CD4-positive, alpha-beta T cell treated with Interleukin-17A for 4 hours (primary cell): ENCODE measurements around the gene ASF1B.
"Not testable (repeated sequence)": the region's sequence is repeated elsewhere in the genome, so short reads cannot be mapped to it uniquely, and the experiment has no call there.

Experiments
- DNase-seq: peaks from one replicate; pipeline ENCODE4 v3.0.0-alpha.2; 2020; ENCODE audit warnings: mixed read lengths

ASF1B gene

DNA sequence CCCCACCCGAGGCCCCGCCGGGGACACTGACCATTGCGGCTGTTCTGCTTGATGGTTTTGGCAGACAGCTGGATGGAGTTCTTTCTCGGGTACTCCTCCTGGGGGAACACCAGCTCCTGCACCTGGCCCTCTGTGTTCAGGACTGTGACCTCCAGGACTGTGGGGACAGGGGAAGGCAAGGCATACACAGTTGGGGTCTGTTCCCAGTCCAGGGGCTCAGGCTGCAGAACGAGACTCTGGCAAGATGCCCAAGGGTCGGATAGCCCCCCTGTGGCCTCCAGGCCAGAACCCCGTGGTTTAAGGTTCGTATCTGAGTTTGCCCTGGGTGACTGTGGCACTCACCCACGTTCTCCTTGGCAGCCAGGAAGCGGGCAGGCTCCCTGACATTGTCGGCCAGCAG is 22.7 kb upstream of the ASF1B start:
- no peak for DNase-seq

DNA sequence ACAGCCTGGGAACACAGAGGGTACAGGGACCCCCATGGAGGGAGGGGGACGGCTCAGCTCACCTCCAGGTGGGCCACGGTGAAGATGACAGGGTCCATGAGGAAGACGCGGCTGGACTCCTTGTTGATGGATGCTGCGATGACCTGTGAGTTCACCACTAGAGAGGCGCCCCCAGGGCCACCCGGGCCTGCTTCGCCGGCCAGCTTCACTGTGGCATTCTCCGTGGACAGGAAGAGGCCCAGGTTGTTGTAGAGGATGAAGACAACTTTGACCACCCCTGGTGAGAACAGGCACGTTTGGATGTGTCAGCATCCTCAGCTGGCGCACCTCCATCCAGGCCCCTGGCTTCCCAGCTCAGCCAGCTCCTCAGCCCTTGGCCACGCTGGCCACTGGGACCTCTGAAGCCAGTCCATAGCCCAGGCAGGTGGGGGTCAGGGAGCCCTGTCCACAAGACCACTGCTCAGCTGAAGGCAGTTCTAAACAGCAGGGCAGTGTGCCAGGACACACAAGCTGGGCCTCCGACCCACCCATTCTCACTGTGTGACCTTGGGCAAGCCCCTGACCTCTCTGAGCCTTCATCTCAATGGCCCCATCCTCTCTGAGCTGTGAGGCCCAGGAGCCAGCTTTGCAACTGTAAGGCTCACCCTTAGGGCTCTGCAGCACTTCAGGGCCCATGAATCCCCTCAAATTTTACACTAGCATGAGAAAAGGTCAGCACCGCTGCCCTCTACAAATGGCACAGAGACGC is 22.1 kb upstream of the ASF1B start:
- DNase-seq, result no peak

DNA sequence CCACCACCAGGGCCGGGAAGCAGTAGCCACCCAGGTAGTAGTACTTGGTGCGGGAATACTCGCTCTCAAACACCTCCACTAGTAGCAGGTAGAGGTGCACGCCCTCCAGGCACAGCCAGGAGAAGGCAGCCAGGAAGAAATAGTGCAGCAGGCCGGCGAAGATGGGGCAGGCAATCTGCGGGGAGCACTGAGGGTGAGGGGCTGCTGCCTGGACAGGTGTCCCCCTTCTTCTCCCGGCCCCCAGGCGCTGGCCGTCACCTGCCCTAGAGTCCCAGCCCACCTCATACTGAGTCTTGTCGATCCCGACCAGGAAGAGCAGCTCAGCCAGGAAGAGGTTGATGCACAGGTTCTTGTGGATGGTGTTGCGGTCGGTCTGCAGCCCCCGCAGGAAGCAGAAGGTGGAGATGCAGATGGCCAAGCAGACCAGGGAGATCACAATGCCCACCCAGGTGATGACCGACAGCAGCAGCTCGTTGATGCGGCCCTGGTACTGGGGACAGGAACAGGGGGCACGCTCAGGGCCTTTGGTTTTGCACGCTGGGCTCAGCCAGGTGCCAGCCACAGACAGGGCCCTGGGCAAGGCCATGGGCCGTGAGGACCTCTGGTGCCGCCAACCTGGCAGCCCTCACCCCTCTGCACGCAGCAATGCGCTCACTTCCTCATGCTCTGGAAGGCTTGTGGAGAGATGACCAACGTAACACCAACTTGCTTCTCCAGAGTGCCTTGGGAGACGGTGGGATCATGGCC is 20.8 kb upstream of the ASF1B start:
- no peak for DNase-seq

DNA sequence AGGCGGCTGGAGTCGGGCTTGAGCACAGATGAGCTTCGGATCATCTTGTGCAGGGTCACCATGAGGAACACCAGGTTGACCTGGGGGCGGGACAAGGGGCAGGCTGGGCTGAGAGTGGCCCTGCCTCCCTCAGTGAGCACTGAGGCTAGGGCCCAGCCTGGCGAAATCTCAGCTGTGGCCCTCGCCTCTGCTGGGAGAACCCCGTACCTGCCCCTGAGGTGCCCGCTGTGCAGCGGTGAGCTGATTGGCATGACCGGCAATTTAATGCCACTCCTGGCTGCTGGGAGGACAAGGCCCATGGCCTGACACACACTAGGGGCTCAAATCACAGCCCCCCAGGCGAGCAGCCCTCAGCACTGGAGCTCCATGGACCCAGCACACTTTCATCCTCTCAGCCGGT is 19.7 kb upstream of the ASF1B start:
- DNase-seq, result no peak

DNA sequence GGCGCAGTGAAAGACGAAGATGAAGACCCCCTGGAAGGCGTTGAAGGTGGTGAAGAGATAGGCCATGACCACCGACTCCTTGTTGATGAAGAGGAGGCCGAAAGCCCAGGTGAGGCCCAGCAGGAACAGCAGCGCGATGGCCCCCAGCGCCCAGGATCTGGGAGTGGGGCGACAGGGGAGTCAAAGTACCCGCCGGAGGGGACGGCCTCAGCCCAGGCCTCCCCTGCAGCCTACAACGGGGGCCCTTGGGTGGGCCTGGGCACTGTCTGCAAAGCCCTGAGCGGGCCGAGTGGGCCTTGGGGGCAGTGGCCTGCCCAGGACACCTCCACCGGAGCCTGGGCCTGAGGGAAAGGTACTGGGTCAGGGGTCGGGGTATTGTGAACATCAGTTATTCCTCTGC is 19.0 kb upstream of the ASF1B start:
- no peak for DNase-seq

DNA sequence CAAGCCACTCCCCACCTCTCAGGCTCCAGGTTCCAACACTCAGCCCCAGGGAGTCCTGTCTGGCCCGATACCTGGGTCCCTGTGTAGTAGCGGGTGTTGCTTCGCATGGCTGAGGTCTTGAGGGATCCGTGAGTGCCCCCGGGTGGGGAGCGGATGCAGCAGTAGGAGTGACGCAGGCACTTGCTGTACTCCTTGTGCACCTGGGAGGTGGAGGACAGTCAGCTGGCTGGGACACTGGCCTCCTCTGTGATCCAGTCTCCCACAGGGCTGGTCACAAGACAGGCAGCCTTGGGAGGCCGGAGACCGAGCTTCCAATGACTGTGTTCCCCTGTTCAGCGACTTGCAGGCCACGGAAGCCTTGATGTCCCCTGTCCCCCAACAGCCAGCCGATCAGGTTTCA is 16.3 kb upstream of the ASF1B start:
- no peak for DNase-seq

DNA sequence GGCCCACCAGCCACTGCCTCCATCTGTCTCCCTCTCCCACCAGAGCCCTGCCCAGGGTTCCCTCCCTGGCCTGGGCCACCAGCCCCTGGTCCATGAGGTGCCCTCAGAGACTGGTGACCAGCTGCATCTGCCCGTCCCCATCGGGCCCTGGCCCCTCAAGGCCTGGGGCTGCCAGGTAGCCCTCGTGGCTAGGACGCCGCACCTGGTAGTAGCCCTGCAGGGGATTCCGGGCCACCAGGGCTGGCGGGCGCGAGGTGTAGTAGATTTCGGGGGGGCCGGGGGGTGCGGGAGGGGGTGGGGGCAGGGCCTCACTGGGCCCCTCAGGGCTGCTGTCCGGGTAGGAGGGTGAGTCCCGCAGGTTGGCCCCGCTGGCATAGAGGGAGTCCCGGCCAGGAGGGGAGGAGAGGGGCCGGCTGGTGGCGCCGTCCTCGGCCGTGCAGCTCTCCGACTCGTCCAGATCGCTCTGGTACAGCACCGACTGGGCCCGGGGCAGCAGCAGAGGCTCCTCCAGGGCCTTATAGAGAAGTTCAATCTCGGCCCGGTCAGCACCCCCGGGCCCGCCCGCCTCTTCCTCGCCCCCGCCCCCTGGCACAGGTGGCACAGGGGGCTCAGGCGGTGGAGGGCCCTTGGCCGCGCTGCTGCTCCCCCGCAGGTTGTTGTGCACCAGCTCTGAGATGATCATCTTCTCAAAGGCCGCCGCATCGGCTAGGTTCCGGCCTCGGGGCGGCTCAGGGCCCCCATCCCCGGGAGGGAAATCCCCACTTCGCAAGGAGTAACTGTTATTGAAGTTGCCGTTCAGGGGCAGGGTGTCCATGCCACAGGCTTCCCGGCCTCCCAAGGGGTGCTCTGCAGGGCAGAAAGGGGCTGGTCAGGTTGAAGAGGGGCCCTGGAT is 14.6 kb upstream of the ASF1B start:
- no peak for DNase-seq

DNA sequence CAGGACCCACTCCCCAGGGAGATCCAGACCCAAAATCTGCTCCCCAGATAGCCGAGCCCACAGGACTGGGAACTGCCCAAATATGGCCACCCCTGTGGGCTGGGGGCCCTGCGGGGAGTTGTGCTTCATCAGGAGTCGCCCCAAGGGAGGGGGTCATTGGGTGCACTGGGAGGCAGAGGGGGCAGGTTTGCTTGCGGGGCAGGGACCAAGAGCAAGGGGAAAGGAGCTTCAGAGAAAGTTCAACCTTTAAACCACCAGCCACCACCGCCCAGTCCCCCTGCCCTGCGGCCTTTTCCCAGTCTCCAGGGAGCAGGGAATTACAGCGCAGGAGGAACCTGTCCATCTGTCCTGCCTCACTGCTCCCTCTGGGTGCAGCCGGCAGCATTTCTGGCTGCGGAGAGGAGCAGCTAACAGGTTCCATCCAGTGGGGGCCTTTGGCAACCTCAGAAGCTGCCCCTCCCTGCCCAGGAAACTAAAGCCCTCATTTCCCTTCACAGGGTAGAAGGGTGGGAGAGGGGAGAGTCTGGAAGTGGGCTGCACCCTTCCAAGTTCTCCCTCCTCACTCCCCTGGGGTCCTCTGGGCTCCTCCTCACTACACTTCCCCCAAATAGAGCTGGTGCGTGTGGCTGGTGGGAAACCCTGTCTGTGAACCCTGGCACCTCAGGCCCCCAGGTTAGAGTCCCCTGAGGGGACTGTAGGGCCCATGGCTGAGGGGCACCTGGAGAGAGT is 13.8 kb upstream of the ASF1B start:
- DNase-seq, result peak; percentile 37

DNA sequence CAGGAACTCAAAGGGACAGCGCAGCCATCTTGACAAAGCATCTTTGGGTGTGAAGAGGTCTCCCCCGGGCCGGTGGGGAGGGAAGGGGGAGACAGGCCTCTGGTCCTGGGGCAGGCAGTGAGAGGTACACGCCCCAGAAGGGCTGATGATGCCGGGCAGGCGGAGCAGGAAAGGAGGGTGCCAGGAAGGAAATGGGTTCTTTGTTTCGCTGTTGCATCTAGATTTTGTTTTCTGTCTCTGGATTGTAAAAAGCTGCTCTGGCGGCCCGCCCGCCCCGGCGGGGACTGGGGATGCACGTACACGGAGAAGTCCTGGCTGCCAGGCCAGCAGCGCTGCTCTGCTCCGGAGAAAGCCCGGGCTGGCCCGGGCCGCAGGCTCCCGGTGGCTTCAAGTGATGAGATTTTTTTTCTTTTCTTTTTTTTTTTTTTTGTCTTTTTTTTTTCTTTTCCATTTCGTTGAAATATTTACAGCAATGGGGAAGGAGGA is 13.2 kb upstream of the ASF1B start:
- peak; percentile 80 for DNase-seq

DNA sequence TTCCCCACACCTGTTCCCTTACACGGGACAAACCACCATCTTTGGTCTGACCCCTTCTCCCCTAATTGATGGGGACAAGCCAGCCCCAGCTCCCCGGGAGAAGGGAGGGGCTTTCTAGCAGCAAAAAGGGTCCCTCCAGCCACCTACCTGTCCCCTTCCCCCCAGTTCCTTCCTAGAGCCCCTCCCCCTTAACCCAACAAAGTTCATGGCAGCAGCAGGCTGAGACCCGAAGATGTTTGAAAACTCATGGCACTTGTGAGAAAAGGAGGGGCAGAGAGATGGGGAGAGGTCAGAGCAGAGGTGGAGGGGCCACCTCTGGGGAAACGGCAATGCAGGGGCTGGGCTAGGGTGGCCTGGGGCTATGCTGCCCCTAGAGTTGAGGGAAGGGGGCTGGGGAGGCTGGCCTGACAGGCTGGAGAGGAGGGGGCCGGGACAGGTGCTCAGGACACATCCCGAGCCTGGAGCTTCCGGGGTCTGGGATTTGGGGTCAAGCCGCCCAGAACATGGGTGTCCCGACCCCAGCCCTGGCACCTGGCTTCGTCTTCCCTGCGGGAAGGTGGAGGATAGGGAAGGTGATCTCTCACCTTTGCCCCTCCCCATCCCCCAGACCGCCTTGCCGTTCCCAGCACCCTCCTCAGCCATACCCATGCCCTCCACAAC is 12.5 kb upstream of the ASF1B start:
- DNase-seq, result no peak

DNA sequence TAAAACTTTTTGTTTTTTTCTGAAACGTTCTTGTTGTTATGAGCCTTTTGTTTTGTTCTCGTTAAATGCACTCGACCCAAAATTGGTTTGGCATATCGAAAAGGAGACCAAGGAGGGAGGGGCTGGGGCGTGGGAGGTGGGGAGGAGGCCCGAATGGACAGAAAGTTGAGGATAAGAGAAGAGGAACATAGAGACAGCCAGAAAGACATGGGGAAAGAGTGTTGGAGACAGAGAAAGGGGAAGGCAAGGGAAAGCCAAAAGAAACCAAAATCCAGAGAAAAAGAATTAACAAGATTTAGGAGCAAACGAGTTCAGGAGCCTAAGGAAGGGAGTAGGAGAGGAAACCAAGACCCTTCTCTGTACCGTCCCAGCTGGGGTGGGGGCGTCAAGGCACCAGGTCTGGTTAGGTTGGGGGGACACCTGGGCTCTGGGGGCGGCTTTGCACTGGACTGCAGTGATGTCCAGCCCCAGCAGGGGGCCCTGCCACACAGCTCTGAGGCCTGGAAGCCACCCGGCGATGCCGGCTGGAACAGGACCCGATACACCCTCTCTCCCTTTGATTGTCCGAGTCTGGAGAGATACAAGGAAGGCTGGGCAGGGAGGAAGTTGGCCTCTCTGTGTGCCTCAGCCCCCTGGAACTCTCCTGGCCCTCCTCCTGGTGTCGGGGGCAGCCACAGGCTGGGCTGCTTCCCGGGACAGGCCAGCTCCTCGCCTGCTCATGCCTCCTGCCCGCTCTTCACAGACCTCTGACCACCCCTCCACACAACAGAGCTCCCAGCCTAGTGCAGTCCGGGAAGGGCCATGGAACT is 11.6 kb upstream of the ASF1B start:
- peak; percentile 73 for DNase-seq

DNA sequence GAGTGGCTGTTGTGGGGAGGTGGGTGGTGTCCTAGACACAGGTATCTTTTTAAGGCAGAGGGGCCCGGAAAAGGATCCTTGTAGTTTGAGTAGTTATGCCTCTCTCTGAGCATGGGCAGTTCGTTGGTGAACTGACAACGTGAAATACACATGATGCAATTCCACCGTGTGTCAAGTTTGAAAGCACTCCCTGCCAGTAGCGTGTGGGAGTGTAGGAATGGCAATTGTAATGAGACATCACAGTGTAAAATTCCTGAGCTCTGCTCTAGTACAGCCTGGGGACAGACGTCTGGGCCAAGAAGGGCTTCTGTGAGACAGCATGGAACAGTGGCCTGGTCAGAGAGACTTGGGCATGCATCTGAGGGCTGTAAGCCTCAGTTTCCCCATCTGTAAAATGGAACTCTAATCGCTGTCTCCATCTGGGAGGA is 10.4 kb upstream of the ASF1B start:
- DNase-seq, result no peak

DNA sequence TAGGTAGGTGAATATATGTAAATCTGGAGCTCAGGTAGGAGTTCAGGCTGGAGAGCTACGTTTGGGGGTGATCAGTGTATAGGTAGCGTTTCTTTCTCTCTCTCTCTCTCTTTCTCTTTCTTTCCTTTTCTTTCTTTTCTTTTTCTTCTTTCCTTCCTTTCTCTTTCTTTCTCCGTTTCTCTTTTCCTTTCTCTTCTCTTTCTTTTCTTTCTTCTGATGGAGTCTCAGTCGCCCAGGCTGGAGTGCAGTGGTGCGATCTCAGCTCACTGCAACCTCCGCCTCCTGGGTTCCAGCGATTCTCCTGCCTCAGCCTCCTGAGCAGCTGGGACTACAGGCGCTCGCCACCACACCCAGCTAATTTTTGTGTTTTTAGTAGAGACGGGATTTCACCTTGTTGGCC is 9.8 kb upstream of the ASF1B start:
- not testable (repeated sequence) for DNase-seq

DNA sequence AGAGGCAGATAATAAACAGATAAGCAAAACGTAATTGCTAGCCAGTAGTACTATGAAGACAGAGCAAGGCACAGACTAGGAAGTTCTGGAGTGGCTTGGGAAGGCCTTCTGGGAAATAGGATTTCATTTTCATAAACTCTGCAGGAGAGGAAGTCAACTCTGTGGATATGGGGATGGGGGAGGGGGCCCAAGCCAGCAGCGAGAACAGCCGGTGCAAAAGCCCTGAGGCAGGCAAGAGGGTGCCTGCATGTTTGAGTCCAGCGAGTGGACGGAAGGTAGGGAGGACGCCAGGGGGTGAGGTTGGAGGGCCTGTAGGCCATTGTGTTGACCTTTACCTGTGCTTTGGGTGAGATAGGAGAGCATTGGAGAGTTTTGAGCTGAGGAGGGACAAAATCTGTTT is 9.0 kb upstream of the ASF1B start:
- no peak for DNase-seq

DNA sequence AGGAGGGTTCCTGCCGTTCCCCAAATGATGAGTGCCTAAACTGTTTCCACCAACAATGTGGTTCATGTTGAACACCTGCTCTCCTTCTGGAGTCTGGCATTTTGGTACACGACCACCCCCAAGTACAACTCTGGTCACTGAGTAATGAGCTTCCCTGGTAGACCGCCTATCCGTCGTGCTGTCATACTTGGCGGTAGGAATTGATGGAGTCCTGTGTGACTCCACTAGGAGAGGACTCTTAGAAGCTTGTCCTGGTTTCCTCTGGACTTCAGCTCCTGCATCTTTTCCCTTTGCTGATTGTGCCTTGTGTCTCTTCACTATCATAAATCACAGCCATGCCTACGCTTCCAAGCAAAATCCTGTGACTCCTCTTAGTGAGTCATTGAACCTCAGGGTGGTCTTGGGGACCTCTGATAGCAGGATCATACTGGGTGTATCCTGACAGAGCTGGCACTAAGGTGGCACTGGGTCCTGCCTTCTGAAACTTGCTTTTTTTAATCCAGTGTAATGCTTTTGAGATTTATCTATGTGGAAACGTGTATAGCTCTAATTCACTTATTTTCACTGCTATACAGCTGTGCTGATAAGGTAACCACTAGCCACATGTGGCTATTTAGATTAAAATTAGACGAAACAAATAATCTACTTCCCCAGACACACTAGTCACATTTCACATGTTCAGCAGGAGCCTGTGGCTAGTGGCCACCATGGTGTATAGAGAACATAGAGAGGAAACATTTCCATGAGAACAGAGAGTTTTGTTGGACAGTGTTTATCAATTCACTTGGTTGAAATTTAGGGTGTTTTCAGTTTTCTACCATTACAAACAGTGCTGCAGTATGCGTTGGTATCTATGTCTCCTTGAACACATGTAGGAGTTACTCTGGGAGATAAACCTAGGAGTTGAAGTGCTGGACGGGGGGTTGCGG is 6.1 kb upstream of the ASF1B start:
- DNase-seq, result no peak

DNA sequence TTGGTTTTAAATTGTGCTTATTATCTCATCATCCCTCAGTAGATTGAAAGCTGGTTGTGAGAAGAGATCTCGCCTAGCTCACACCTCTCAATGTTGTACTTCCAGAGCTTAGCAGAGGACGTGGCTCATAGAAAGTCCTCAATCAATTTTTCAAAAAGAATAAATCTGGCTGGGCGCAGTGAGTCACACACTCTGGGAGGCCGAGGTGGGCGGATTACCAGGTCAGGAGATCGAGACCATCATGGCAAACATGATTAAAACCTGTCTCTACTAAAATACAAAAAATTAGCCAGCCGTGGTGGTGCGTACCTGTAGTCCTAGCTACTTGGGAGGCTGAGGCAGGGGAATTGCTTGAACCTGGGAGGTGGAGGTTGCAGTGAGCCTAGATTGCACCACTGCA is 4.7 kb upstream of the ASF1B start:
- no peak for DNase-seq

DNA sequence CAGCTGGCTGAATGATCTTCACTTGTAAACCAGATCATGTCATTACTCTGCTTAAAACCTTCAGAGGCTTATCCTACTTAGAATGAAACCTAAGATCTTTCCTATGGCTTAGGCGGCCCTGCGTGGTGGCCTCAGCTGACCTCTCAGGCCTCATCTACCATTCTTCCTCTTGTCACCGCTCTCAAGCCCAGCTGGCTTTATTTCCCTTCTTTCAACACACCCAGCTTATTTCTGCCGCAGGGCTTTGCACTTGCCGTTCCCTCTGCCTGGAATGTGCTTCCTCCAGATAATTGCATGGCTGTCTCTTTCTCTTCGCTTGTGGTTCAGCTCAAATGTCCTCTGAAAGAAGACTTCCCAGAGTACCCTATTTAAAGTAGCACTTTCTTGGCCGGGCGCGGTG is 3.6 kb upstream of the ASF1B start:
- DNase-seq, result no peak

DNA sequence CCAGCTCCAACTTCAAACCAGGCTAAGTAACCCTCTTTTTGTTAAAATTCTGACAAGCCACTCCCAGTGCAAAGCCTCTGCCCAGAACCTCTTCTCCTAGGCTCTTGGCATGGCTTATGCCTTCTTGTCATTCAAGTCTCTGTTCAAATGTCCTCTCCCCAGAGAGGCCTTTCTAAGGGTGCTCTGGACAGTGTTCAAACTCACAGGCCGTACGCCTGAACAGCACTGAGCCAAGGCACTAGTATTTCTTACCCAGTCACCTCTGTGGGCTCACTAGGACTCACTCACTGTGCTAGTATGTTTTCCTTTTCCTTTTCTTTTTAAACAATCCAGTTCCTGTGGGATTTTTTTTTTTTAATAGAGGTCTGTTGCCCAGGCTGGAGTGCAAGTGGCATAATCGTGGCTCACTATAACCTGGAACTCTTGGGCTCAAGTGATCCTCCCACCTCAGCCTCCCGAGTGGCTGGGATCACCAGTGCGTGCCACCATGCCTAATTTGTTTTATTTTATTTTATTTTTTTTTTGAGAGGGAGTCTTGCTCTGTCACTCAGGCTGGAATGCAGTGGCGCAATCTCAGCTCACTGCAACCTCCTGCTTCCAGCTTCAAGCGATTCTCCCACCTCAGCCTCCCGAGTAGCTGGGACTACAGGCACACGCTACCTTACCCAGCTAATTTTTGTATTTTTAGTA is 2.3 kb upstream of the ASF1B start:
- no peak for DNase-seq

DNA sequence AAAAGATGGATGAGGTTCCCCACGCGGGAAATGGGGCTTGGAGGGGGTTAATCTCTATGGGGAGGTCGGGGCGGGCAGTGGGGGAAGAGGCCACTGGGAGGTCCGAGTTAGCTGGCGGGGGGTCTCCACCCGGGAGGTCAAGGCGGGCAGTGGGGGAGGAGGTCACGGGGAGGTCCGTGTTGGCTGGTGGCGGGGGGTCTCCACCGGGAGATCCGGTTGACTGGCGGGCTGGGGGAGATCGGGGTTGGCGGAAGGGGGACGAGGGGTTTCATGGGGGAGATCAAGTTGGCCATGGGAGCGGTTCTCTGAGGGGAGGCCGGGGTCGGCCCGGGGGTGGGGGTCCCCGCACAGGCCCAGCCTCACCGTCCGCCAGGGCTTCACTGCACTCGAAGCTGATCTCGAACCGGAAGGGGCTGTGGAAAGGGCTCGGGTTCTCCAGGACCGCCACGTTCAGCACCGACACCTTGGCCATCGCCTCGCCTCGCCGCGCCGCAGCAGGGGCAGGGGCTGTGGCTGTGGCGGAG is 342 bp downstream of the ASF1B start:
- DNase-seq, result no peak
